Omental fat pad (tissue), 4 donors: ENCODE results near the gene LHX4. TPM values are rescaled to one million over a fixed set of nuclear protein-coding genes. Genes with fewer than 3 reads are reported as not detected.

Source experiments
- ATAC-seq: fragments of 150-250 bp; one replicate; pipeline ENCODE4 v1.9.1; 2016; ENCODE audit warnings: mild to moderate bottlenecking, moderate library complexity; ENCODE audit not compliant: low FRiP score
- DNase-seq: peaks from one replicate; pipeline ENCODE4 v3.0.0-alpha.2; 2019; ENCODE audit warnings: low spot score
- CTCF ChIP-seq, 3 donors: fragments of 450-650 bp; IDR thresholded peaks; one replicate each; pipeline ENCODE4 v1.5.1; 2016 to 2017; ENCODE audit warnings: antibody characterized with exemption in 3 of 3, mild to moderate bottlenecking in 3 of 3, moderate library complexity in 2 of 3
- total RNA-seq, 4 donors: library from RNA; depleted of rRNA; stranded (reverse); fragments of >200 nt; gene quantifications; one replicate each; pipeline ENCODE4 v1.1.0, GENCODE V29; 2016

The LHX4 gene
- total RNA-seq, 4 donors from 2014 or later = 0.16 to 0.28 TPM; not detected in 2

GRCh38 chr1:180272395-180272794 lies 42.3 kb downstream of the LHX4 start:
- DNase-seq = no peak
- no peak for ATAC-seq

GRCh38 chr1:180273066-180273465 lies 43.0 kb downstream of the LHX4 start:
- no peak for TF ChIP-seq CTCF (IDR thresholded peaks at IDR 0.05)
- DNase-seq (no peak), ATAC-seq (no peak)

More at GRCh38 chr1:180272395-180272794, 42.3 kb downstream of the LHX4 start:
- TF ChIP-seq CTCF (IDR thresholded peaks at IDR 0.05) = no peak

- no peak for DNase-seq
- no peak for ATAC-seq
- no peak for TF ChIP-seq CTCF (IDR thresholded peaks at IDR 0.05)
Measured at GRCh38 chr1:180274221-180274620, 44.2 kb downstream of the LHX4 start.

- ATAC-seq = no peak
- no peak for DNase-seq
- no peak for TF ChIP-seq CTCF (IDR thresholded peaks at IDR 0.05)
Measured at GRCh38 chr1:180275726-180276125, 45.7 kb downstream of the LHX4 start.

- no peak for TF ChIP-seq CTCF (IDR thresholded peaks at IDR 0.05)
- no peak for DNase-seq
- no peak for ATAC-seq
Measured at GRCh38 chr1:180277476-180278193, 47.6 kb downstream of the LHX4 start.

- TF ChIP-seq CTCF (IDR thresholded peaks at IDR 0.05) = no peak
- DNase-seq = no peak
Measured at GRCh38 chr1:180278194-180278515, 48.1 kb downstream of the LHX4 start.

More at GRCh38 chr1:180278194-180278515, 48.1 kb downstream of the LHX4 start:
- no peak for ATAC-seq
